Measurements from ENCODE around the gene CYFIP1.

The CYFIP1 gene

GRCh38 chr15:22908830-22909229 is 71.3 kb downstream of the CYFIP1 start:
- Histone ChIP-seq H3K27ac (ENCODE audit: low read length) (no peak overlapping the region), H3K9ac (ENCODE audit: low read length) (no peak overlapping the region), H3K9me3 (ENCODE audit: control insufficient read depth, low read depth, low read length) (no peaks in the 10 kb centered on the region), H3K27me3 (ENCODE audit: control insufficient read depth, insufficient read depth, low read length) (no peaks in the 10 kb centered on the region), H3K4me3 (ENCODE audit: low read length) (no peak overlapping the region), H3K4me1 (ENCODE audit: control insufficient read depth, low read depth, low read length) (no peaks in the 10 kb centered on the region), H3K36me3 (ENCODE audit: control insufficient read depth, low read depth, low read length) (peaks cover 23% of the 10 kb centered on the region)

GRCh38 chr15:22907161-22907950 is 72.8 kb downstream of the CYFIP1 start:
- Histone ChIP-seq H3K27me3 (ENCODE audit: control insufficient read depth, insufficient read depth, low read length) (no peaks in the 10 kb centered on the region), H3K9ac (ENCODE audit: low read length) (no peak overlapping the region), H3K27ac (ENCODE audit: low read length) (no peak overlapping the region), H3K4me3 (ENCODE audit: low read length) (no peak overlapping the region), H3K4me1 (ENCODE audit: control insufficient read depth, low read depth, low read length) (no peaks in the 10 kb centered on the region), H3K36me3 (ENCODE audit: control insufficient read depth, low read depth, low read length) (peaks cover 20% of the 10 kb centered on the region), H3K9me3 (ENCODE audit: control insufficient read depth, low read depth, low read length) (no peaks in the 10 kb centered on the region)

GRCh38 chr15:22904736-22905135 is 75.4 kb downstream of the CYFIP1 start:
- H3K4me1 ChIP-seq (ENCODE audit: control insufficient read depth, low read depth, low read length) = no peaks in the 10 kb centered on the region
- no peak overlapping the region for H3K27ac ChIP-seq (ENCODE audit: low read length)
- H3K9ac ChIP-seq (ENCODE audit: low read length) = no peak overlapping the region
- no peaks in the 10 kb centered on the region for H3K27me3 ChIP-seq (ENCODE audit: control insufficient read depth, insufficient read depth, low read length)
- H3K36me3 ChIP-seq (ENCODE audit: control insufficient read depth, low read depth, low read length) = peaks cover 14% of the 10 kb centered on the region
- H3K9me3 ChIP-seq (ENCODE audit: control insufficient read depth, low read depth, low read length) = no peaks in the 10 kb centered on the region
- no peak overlapping the region for H3K4me3 ChIP-seq (ENCODE audit: low read length)

- Histone ChIP-seq H3K9me3 (ENCODE audit: control insufficient read depth, low read depth, low read length) (no peaks in the 10 kb centered on the region), H3K4me1 (ENCODE audit: control insufficient read depth, low read depth, low read length) (no peaks in the 10 kb centered on the region), H3K27ac (ENCODE audit: low read length) (no peak overlapping the region), H3K36me3 (ENCODE audit: control insufficient read depth, low read depth, low read length) (peaks cover 9% of the 10 kb centered on the region), H3K27me3 (ENCODE audit: control insufficient read depth, insufficient read depth, low read length) (no peaks in the 10 kb centered on the region), H3K4me3 (ENCODE audit: low read length) (no peak overlapping the region), H3K9ac (ENCODE audit: low read length) (no peak overlapping the region)
These were observed 76.1 kb downstream of the CYFIP1 start for GRCh38 chr15:22903961-22904534.

- Histone ChIP-seq H3K36me3 (ENCODE audit: control insufficient read depth, low read depth, low read length) (peaks cover 4% of the 10 kb centered on the region), H3K9me3 (ENCODE audit: control insufficient read depth, low read depth, low read length) (no peaks in the 10 kb centered on the region), H3K4me1 (ENCODE audit: control insufficient read depth, low read depth, low read length) (no peaks in the 10 kb centered on the region), H3K27me3 (ENCODE audit: control insufficient read depth, insufficient read depth, low read length) (no peaks in the 10 kb centered on the region), H3K9ac (ENCODE audit: low read length) (no peak overlapping the region), H3K27ac (ENCODE audit: low read length) (no peak overlapping the region), H3K4me3 (ENCODE audit: low read length) (no peak overlapping the region)
These were observed 76.7 kb downstream of the CYFIP1 start for GRCh38 chr15:22903427-22903826.

GRCh38 chr15:22902981-22903380 is 77.2 kb downstream of the CYFIP1 start:
- H3K36me3 ChIP-seq (ENCODE audit: control insufficient read depth, low read depth, low read length) = peaks cover 2% of the 10 kb centered on the region
- H3K9ac ChIP-seq (ENCODE audit: low read length) = no peak overlapping the region
- no peaks in the 10 kb centered on the region for H3K27me3 ChIP-seq (ENCODE audit: control insufficient read depth, insufficient read depth, low read length)
- H3K4me3 ChIP-seq (ENCODE audit: low read length) = no peak overlapping the region
- no peaks in the 10 kb centered on the region for H3K9me3 ChIP-seq (ENCODE audit: control insufficient read depth, low read depth, low read length)
- no peak overlapping the region for H3K27ac ChIP-seq (ENCODE audit: low read length)
- no peaks in the 10 kb centered on the region for H3K4me1 ChIP-seq (ENCODE audit: control insufficient read depth, low read depth, low read length)

- no peaks in the 10 kb centered on the region for H3K4me1 ChIP-seq (ENCODE audit: control insufficient read depth, low read depth, low read length)
- no peak overlapping the region for H3K9ac ChIP-seq (ENCODE audit: low read length)
- H3K4me3 ChIP-seq (ENCODE audit: low read length) = no peak overlapping the region
- no peaks in the 10 kb centered on the region for H3K27me3 ChIP-seq (ENCODE audit: control insufficient read depth, insufficient read depth, low read length)
- no peaks in the 10 kb centered on the region for H3K36me3 ChIP-seq (ENCODE audit: control insufficient read depth, low read depth, low read length)
- H3K27ac ChIP-seq (ENCODE audit: low read length) = no peak overlapping the region
- no peaks in the 10 kb centered on the region for H3K9me3 ChIP-seq (ENCODE audit: control insufficient read depth, low read depth, low read length)
These were observed 77.6 kb downstream of the CYFIP1 start for GRCh38 chr15:22902578-22902977.

- no peak overlapping the region for H3K27ac ChIP-seq (ENCODE audit: low read length)
- H3K4me3 ChIP-seq (ENCODE audit: low read length) = no peak overlapping the region
- no peaks in the 10 kb centered on the region for H3K36me3 ChIP-seq (ENCODE audit: control insufficient read depth, low read depth, low read length)
These were observed 78.1 kb downstream of the CYFIP1 start for GRCh38 chr15:22902046-22902445.

GRCh38 chr15:22895465-22896190 is 84.5 kb downstream of the CYFIP1 start:
- Histone ChIP-seq H3K9me3 (ENCODE audit: control insufficient read depth, low read depth, low read length) (no peaks in the 10 kb centered on the region), H3K4me3 (ENCODE audit: low read length) (no peak overlapping the region), H3K27ac (ENCODE audit: low read length) (no peak overlapping the region), H3K36me3 (ENCODE audit: control insufficient read depth, low read depth, low read length) (no peaks in the 10 kb centered on the region), H3K27me3 (ENCODE audit: control insufficient read depth, insufficient read depth, low read length) (no peaks in the 10 kb centered on the region), H3K4me1 (ENCODE audit: control insufficient read depth, low read depth, low read length) (no peaks in the 10 kb centered on the region), H3K9ac (ENCODE audit: low read length) (no peak overlapping the region)

More at GRCh38 chr15:22902046-22902445, 78.1 kb downstream of the CYFIP1 start:
- Histone ChIP-seq H3K9me3 (ENCODE audit: control insufficient read depth, low read depth, low read length) (no peaks in the 10 kb centered on the region), H3K4me1 (ENCODE audit: control insufficient read depth, low read depth, low read length) (no peaks in the 10 kb centered on the region), H3K27me3 (ENCODE audit: control insufficient read depth, insufficient read depth, low read length) (no peaks in the 10 kb centered on the region), H3K9ac (ENCODE audit: low read length) (no peak overlapping the region)

- H3K9ac ChIP-seq (ENCODE audit: low read length) = no peak overlapping the region
- H3K27ac ChIP-seq (ENCODE audit: low read length) = no peak overlapping the region
- H3K27me3 ChIP-seq (ENCODE audit: control insufficient read depth, insufficient read depth, low read length) = no peaks in the 10 kb centered on the region
- H3K9me3 ChIP-seq (ENCODE audit: control insufficient read depth, low read depth, low read length) = no peaks in the 10 kb centered on the region
- no peak overlapping the region for H3K4me3 ChIP-seq (ENCODE audit: low read length)
- no peaks in the 10 kb centered on the region for H3K36me3 ChIP-seq (ENCODE audit: control insufficient read depth, low read depth, low read length)
- no peaks in the 10 kb centered on the region for H3K4me1 ChIP-seq (ENCODE audit: control insufficient read depth, low read depth, low read length)
These were observed 86.3 kb downstream of the CYFIP1 start for GRCh38 chr15:22893881-22894280.

- no peaks in the 10 kb centered on the region for H3K27me3 ChIP-seq (ENCODE audit: control insufficient read depth, insufficient read depth, low read length)
- no peak overlapping the region for H3K4me3 ChIP-seq (ENCODE audit: low read length)
- no peaks in the 10 kb centered on the region for H3K9me3 ChIP-seq (ENCODE audit: control insufficient read depth, low read depth, low read length)
- H3K4me1 ChIP-seq (ENCODE audit: control insufficient read depth, low read depth, low read length) = no peaks in the 10 kb centered on the region
- H3K36me3 ChIP-seq (ENCODE audit: control insufficient read depth, low read depth, low read length) = no peaks in the 10 kb centered on the region
- H3K9ac ChIP-seq (ENCODE audit: low read length) = no peak overlapping the region
- H3K27ac ChIP-seq (ENCODE audit: low read length) = no peak overlapping the region
These were observed 87.1 kb downstream of the CYFIP1 start for GRCh38 chr15:22893081-22893480.

Measured in iPS-18a (cell line).